ENCODE data around the gene RRP1.

DNA sequence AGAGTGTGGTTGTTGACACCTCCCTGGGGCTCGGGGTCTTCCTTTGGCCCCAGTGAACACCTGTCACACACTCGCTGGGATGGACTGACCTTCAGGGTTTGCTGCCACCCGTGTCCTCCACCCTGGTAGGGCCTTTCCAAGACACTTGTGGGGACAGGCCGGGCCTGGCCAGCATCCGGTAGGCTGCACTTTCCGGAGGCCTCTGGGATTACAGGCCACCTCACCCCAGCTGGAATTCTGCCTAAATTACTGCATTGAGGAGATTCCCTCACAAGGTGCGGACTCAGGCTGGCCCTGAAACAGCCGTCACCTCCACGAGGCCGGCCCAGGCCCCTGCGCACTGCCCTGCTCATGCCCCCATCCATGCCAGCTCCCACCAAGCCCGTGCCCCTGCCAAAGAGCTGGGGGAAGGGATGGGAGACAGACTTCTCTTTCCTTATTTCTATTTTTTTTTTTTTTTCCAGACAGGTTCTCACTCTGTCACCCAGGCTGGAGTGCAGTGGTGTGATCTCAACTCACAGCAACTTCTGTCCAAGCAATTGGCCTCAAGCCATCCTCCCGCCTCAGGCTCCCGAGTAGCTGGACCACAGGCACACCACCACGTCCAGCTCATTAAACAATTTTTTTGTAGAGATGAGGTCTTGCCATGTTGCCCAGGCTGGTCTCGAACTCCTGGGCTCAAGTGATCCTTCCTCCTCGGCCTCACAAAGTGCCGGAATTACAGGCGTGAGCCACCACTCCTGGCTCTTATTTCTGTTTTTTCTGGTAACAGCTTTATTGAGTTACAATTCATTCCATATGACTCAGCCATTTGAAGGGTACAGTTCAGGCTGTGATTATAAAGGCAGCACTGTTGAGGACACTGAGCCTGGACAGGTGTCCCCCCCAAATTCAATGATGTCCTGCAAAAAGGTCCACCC, 24.5 kb upstream of the RRP1 start:
- TF ChIP-seq, protein P1, sequence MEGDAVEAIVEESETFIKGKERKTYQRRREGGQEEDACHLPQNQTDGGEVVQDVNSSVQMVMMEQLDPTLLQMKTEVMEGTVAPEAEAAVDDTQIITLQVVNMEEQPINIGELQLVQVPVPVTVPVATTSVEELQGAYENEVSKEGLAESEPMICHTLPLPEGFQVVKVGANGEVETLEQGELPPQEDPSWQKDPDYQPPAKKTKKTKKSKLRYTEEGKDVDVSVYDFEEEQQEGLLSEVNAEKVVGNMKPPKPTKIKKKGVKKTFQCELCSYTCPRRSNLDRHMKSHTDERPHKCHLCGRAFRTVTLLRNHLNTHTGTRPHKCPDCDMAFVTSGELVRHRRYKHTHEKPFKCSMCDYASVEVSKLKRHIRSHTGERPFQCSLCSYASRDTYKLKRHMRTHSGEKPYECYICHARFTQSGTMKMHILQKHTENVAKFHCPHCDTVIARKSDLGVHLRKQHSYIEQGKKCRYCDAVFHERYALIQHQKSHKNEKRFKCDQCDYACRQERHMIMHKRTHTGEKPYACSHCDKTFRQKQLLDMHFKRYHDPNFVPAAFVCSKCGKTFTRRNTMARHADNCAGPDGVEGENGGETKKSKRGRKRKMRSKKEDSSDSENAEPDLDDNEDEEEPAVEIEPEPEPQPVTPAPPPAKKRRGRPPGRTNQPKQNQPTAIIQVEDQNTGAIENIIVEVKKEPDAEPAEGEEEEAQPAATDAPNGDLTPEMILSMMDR (IDR thresholded peaks at IDR 0.05), result no peak
- TF ChIP-seq POLR2A (IDR thresholded peaks at IDR 0.05), result no peak
